ENCODE measurements around the gene TUBB4A. TPM values are rescaled to one million over a fixed set of nuclear protein-coding genes. Genes with fewer than 3 reads are reported as not detected.

The TUBB4A gene
- total and polyA plus RNA-seq, 2 experiments from 2014 or later: not detected

DNA sequence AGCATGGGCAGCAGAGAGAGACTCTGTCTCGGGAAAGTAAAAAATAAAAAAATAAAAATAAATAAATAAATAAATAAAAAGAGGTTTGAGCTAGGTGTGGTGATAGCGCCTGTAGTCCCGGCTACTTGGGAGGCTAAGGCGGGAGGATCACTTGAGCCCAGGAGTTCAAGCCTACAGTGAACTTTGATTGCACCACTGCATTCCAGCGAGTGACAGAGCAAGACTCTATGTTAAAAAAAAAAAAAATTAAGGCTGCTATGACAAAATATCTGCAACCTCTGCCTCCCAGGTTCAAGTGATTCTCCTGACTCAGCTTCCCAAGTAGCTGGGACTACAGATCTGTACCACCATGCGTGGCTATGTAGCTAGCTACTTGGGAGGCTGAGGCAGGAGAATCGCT lies 17.3 kb downstream of the TUBB4A start:
- in situ Hi-C loops (cut with MboI): no loop called here
- Histone ChIP-seq H3K36me3 (ENCODE audit: low read depth) (no peaks in the 10 kb centered on the region), H3K79me2 (ENCODE audit: insufficient read depth) (no peaks in the 10 kb centered on the region), H3K9me2 (ENCODE audit: insufficient read depth) (no peaks in the 10 kb centered on the region), H3F3A (ENCODE audit: insufficient read depth) (no peaks in the 10 kb centered on the region), H3K27me3 (replicated peaks; ENCODE audit: insufficient read depth) (peaks cover 2% of the 10 kb centered on the region; the same call in 1 of the 2 replicates), H4K20me1 (ENCODE audit: insufficient read depth) (no peaks in the 10 kb centered on the region), H2AFZ (no peak overlapping the region), H3K4me3 (no peak overlapping the region), H3K27ac (no peak overlapping the region), H3K4me1 (ENCODE audit: insufficient read depth) (no peaks in the 10 kb centered on the region), H3K9ac (no peak overlapping the region), H3K9me3 (ENCODE audit: low read depth) (no peaks in the 10 kb centered on the region), H3K4me2 (ENCODE audit: unreplicated experiment) (no peak overlapping the region)
- no peak for TF ChIP-seq EZH2 (IDR thresholded peaks at IDR 0.05; ENCODE audit: insufficient read depth, poor library complexity, severe bottlenecking)
- no peak for TF ChIP-seq EZH2phosphoT487 (IDR thresholded peaks at IDR 0.05; ENCODE audit: insufficient read depth, low read depth)
- WGBS, 2 experiments (ENCODE audit: low coverage in 1 of 2, low lambda C conversion rate in 2 of 2, missing lambda C conversion rate in 2 of 2): 70 to 75% methylated on average over 7 of the region's 7 CpGs
- DNase-seq: peak; percentile 18

DNA sequence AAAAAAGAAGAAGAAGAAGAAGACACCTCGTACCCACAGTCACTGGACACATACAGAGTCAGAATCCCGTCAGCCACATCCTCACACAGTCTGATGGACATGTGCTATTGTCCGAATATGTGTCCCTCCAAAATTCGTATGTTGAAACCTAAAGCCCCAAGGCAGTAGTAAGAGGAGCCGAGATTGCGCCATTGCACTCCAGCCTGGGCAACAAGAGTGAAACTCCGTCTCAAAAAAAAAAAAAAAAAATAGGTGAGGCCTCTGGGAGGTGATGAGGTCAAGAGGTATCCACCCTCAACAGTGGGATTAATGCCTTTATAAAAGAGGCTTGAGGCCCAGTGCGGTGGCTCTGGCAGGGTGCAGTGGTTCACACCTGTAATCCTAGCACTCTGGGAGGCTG lies 17.9 kb downstream of the TUBB4A start:
- Histone ChIP-seq H3K9me3 (ENCODE audit: low read depth) (no peaks in the 10 kb centered on the region), H3K4me2 (ENCODE audit: unreplicated experiment) (no peak overlapping the region), H3K36me3 (ENCODE audit: low read depth) (no peaks in the 10 kb centered on the region), H3K9ac (no peak overlapping the region), H3F3A (ENCODE audit: insufficient read depth) (no peaks in the 10 kb centered on the region), H3K27ac (no peak overlapping the region), H3K79me2 (ENCODE audit: insufficient read depth) (no peaks in the 10 kb centered on the region), H3K9me2 (ENCODE audit: insufficient read depth) (no peaks in the 10 kb centered on the region), H3K27me3 (replicated peaks; ENCODE audit: insufficient read depth) (no peaks in the 10 kb centered on the region; the same call in 1 of the 2 replicates), H2AFZ (no peak overlapping the region), H3K4me3 (no peak overlapping the region), H4K20me1 (ENCODE audit: insufficient read depth) (no peaks in the 10 kb centered on the region), H3K4me1 (ENCODE audit: insufficient read depth) (no peaks in the 10 kb centered on the region)
- TF ChIP-seq EZH2phosphoT487 (IDR thresholded peaks at IDR 0.05; ENCODE audit: insufficient read depth, low read depth): no peak
- TF ChIP-seq EZH2 (IDR thresholded peaks at IDR 0.05; ENCODE audit: insufficient read depth, poor library complexity, severe bottlenecking): no peak
- no peak for DNase-seq
- in situ Hi-C loops (cut with MboI): no loop called here
- WGBS, 2 experiments (ENCODE audit: low coverage in 1 of 2, low lambda C conversion rate in 2 of 2, missing lambda C conversion rate in 2 of 2): 65 to 69% methylated on average over 8 of the region's 8 CpGs

DNA sequence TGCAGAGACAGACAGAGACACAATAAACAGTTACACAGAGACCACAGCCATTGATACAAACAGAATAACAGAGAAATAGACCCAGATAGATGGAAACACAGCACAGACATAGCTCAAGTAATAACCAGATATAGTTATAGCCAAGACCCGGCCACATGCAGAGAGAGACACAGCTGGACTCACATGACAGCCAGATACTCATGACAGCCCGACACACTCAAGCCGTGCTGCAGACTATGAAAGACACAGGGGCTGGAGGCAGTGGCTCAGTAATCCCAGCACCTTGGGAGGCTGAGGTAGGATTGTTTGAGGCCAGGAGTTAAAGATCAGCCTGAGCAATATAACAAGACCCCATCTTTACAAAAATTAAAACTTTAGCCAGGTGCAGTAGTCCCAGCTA lies 18.9 kb downstream of the TUBB4A start:
- no peak overlapping the region for H3K4me3 ChIP-seq
- no peak overlapping the region for H3K4me2 ChIP-seq (ENCODE audit: unreplicated experiment)
- H3F3A ChIP-seq (ENCODE audit: insufficient read depth): no peaks in the 10 kb centered on the region
- H3K9ac ChIP-seq: no peak overlapping the region
- no peaks in the 10 kb centered on the region for H3K36me3 ChIP-seq (ENCODE audit: low read depth)
- no peaks in the 10 kb centered on the region for H3K27me3 ChIP-seq (replicated peaks; ENCODE audit: insufficient read depth)
- in situ Hi-C loops (cut with MboI): no loop called here
- H3K4me1 ChIP-seq (ENCODE audit: insufficient read depth): no peaks in the 10 kb centered on the region
- no peak overlapping the region for H2AFZ ChIP-seq
- no peaks in the 10 kb centered on the region for H3K9me2 ChIP-seq (ENCODE audit: insufficient read depth)
- TF ChIP-seq EZH2phosphoT487 (IDR thresholded peaks at IDR 0.05; ENCODE audit: insufficient read depth, low read depth) (no peak), EZH2 (IDR thresholded peaks at IDR 0.05; ENCODE audit: insufficient read depth, poor library complexity, severe bottlenecking) (no peak)
- DNase-seq: no peak
- 0 to 2% methylated on average over 3 of the region's 3 CpGs for WGBS, 2 experiments (ENCODE audit: low coverage in 1 of 2, low lambda C conversion rate in 2 of 2, missing lambda C conversion rate in 2 of 2)
- no peaks in the 10 kb centered on the region for H3K79me2 ChIP-seq (ENCODE audit: insufficient read depth)
- H4K20me1 ChIP-seq (ENCODE audit: insufficient read depth): no peaks in the 10 kb centered on the region
- no peaks in the 10 kb centered on the region for H3K9me3 ChIP-seq (ENCODE audit: low read depth)
- no peak overlapping the region for H3K27ac ChIP-seq

DNA sequence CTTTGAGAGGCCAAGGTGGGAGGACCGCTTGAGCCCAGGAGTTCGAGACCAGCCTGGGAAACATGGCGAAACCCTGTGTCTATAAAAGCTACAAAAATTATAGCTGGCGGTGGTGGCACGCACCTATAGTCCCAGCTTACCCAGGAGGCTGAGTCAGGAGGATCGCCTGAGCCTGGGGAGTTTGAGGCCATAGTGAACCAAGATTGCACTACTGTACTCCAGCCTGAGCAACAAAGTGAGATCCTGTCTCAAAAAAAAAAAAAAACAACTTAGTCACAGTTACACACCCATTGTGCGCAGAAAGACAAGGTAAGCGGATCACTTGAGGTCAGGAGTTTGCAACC lies 19.8 kb downstream of the TUBB4A start:
- Histone ChIP-seq H3K4me2 (ENCODE audit: unreplicated experiment) (no peak overlapping the region), H3K27me3 (replicated peaks; ENCODE audit: insufficient read depth) (no peaks in the 10 kb centered on the region), H3K4me1 (ENCODE audit: insufficient read depth) (no peaks in the 10 kb centered on the region), H2AFZ (no peak overlapping the region), H3K27ac (no peak overlapping the region), H3K36me3 (ENCODE audit: low read depth) (no peaks in the 10 kb centered on the region), H3F3A (ENCODE audit: insufficient read depth) (no peaks in the 10 kb centered on the region), H3K9me2 (ENCODE audit: insufficient read depth) (no peaks in the 10 kb centered on the region), H3K9me3 (ENCODE audit: low read depth) (no peaks in the 10 kb centered on the region), H3K9ac (no peak overlapping the region), H3K4me3 (no peak overlapping the region), H3K79me2 (ENCODE audit: insufficient read depth) (no peaks in the 10 kb centered on the region), H4K20me1 (ENCODE audit: insufficient read depth) (no peaks in the 10 kb centered on the region)
- in situ Hi-C loops (cut with MboI): no loop called here
- TF ChIP-seq EZH2 (IDR thresholded peaks at IDR 0.05; ENCODE audit: insufficient read depth, poor library complexity, severe bottlenecking): no peak
- no peak for TF ChIP-seq EZH2phosphoT487 (IDR thresholded peaks at IDR 0.05; ENCODE audit: insufficient read depth, low read depth)
- 94 to 96% methylated on average over 8 of the region's 8 CpGs for WGBS, 2 experiments (ENCODE audit: low coverage in 1 of 2, low lambda C conversion rate in 2 of 2, missing lambda C conversion rate in 2 of 2)
- DNase-seq: no peak

Data from GM23248 (cell line).